Measurements from ENCODE around the gene CNTNAP5. TPM values are rescaled to one million over a fixed set of nuclear protein-coding genes. Genes with fewer than 3 reads are reported as not detected.

CNTNAP5 gene
- 1 to 10 TPM in 2 of 9 donors, under 1 TPM in 3, not detected in 4; 0.08 to 4.9 (median 0.96) TPM for total RNA-seq
- polyA plus RNA-seq, result 1 to 10 TPM in 1 of 3 donors, under 1 TPM in 1, not detected in 1; 0.95 to 1.7 TPM
- long read RNA-seq, donor 1, result 0 reads
- long read RNA-seq, donor 2, result 0 reads
- long read RNA-seq, donor 3, result 0 reads
- long read RNA-seq, donor 4, result 0 reads
- long read RNA-seq, donor 5, result 0 reads
- long read RNA-seq, donor 6, partial matches to known transcripts, result 2 of 3 reads
- long read RNA-seq, donor 6, other reads (novel, unspliced or antisense), result 1 of 3 reads
- long read RNA-seq, donor 7, result 0 reads
- long read RNA-seq, donor 8, result 0 reads
- long read RNA-seq, donor 9, result 0 reads
- long read RNA-seq, donor 10, result 0 reads

GRCh38 chr2:124025171-124025580 is at the start of gene CNTNAP5:
TSS of gene CNTNAP5 (plus strand) at chr2:124025287. CDS start at chr2:124025651, 364 bp downstream.
- DNase-seq, result peak; percentile 35 to 64 (median 56)
- H3K4me3 ChIP-seq, result no peak within 1 kb of the TSS
- intact Hi-C loops (cut with DNase I), result no loop called here

GRCh38 chr2:123976054-123976648 is 48.9 kb upstream of the CNTNAP5 start:
- TF ChIP-seq CTCF (IDR thresholded peaks at IDR 0.05) (no peak), POLR2A (IDR thresholded peaks at IDR 0.05) (no peak)
- H3K27ac ChIP-seq, result no peak overlapping the region
- H3K9me3 ChIP-seq (replicated peaks in 1 of 3), result no peaks in the 10 kb centered on the region
- 69 to 80% (median 77%) methylated on average over 4 of the region's 4 CpGs for WGBS, 4 donors
- no peaks in the 10 kb centered on the region for H3K27me3 ChIP-seq
- intact Hi-C loops (cut with DNase I), result no loop called here
- no peaks in the 10 kb centered on the region for H3K36me3 ChIP-seq (replicated peaks in 1 of 2)
- DNase-seq, result no peak
- H3K4me3 ChIP-seq, result no peak overlapping the region
- H3K4me1 ChIP-seq (replicated peaks in 1 of 2), result no peaks in the 10 kb centered on the region

More at GRCh38 chr2:124025171-124025580, at the start of gene CNTNAP5:
- no peaks in the 10 kb centered on the region for H3K4me1 ChIP-seq (replicated peaks in 1 of 2)
- WGBS, 4 donors, result 2 to 6% (median 3%) methylated on average over 13 to 37 of the region's 37 CpGs
- H3K27ac ChIP-seq, result no peak within 1 kb of the TSS
- H3K27me3 ChIP-seq, result peaks cover 25% of the 10 kb centered on the region
- no peaks in the 10 kb centered on the region for H3K36me3 ChIP-seq (replicated peaks in 1 of 2)
- no peak for TF ChIP-seq CTCF (IDR thresholded peaks at IDR 0.05)
- TF ChIP-seq POLR2A (IDR thresholded peaks at IDR 0.05), result no peak
- H3K9me3 ChIP-seq (replicated peaks in 1 of 3), result no peaks in the 10 kb centered on the region

- TF ChIP-seq POLR2A (IDR thresholded peaks at IDR 0.05), result no peak
- TF ChIP-seq CTCF (IDR thresholded peaks at IDR 0.05), result peak in 5 of 6 experiments; percentile 19 to 56 (median 48)
- Histone ChIP-seq H3K4me1 (replicated peaks in 1 of 2) (no peaks in the 10 kb centered on the region), H3K36me3 (replicated peaks in 1 of 2) (no peaks in the 10 kb centered on the region), H3K4me3 (no peak overlapping the region), H3K9me3 (replicated peaks in 1 of 3) (no peaks in the 10 kb centered on the region), H3K27ac (no peak overlapping the region), H3K27me3 (no peaks in the 10 kb centered on the region)
- 26 to 34% (median 31%) methylated on average over 8 of the region's 8 CpGs for WGBS, 4 donors
- DNase-seq, result peak; percentile 16 to 55 (median 41)
- intact Hi-C loops (cut with DNase I), result no loop called here
Observed at GRCh38 chr2:123993728-123994323, 31.3 kb upstream of the CNTNAP5 start.

- no peak for TF ChIP-seq POLR2A (IDR thresholded peaks at IDR 0.05)
- TF ChIP-seq CTCF (IDR thresholded peaks at IDR 0.05), result no peak
- 56 to 67% (median 64%) methylated on average over 2 of the region's 2 CpGs for WGBS, 4 donors
- H3K27ac ChIP-seq, result no peak overlapping the region
Observed at GRCh38 chr2:123999681-124000080, 25.4 kb upstream of the CNTNAP5 start.

More at GRCh38 chr2:123999681-124000080, 25.4 kb upstream of the CNTNAP5 start:
- Histone ChIP-seq H3K4me1 (replicated peaks in 1 of 2) (no peaks in the 10 kb centered on the region), H3K4me3 (no peak overlapping the region), H3K27me3 (no peaks in the 10 kb centered on the region), H3K9me3 (replicated peaks in 1 of 3) (no peaks in the 10 kb centered on the region), H3K36me3 (replicated peaks in 1 of 2) (no peaks in the 10 kb centered on the region)
- DNase-seq, result no peak
- intact Hi-C loops (cut with DNase I), result no loop called here
